Gastrocnemius medialis (tissue), 4 donors: ENCODE results near the gene CD37. TPM values are rescaled to one million over a fixed set of nuclear protein-coding genes. Genes with fewer than 3 reads are reported as not detected.

Source experiments
- ATAC-seq, 2 donors: fragments of 150-250 bp; one replicate each; pipeline ENCODE4 v1.9.1; 2016
- DNase-seq, 2 donors: peaks; one replicate each; pipeline ENCODE4 v3.0.0-alpha.2; 2019
- H3K27ac ChIP-seq, 4 donors: fragments of 200-600 bp; sonication (generic); 1 replicate in 1 of 4; 2 replicates in 3 of 4; pipeline ENCODE4 v1.5.1; 2016 to 2018; ENCODE audit warnings: mild to moderate bottlenecking in 2 of 4, moderate library complexity in 1 of 4
- H3K27me3 ChIP-seq, 3 donors: fragments of 200-600 bp; sonication (generic) in 2 of 3; 1 replicate in 1 of 3; 2 replicates in 2 of 3; pipeline versions ENCODE4 v1.5.1 to v1.6.0; 2016 to 2019; ENCODE audit warnings: mild to moderate bottlenecking in 1 of 3, moderate library complexity in 1 of 3
- H3K36me3 ChIP-seq, 2 donors: fragments of 200-600 bp; sonication (generic) in 1 of 2; one replicate each; pipeline ENCODE4 v1.5.1; 2017 to 2018
- H3K4me1 ChIP-seq, 2 donors: fragments of 200-600 bp; sonication (generic) in 1 of 2; one replicate each; pipeline ENCODE4 v1.5.1; 2016 to 2017; ENCODE audit warnings: mild to moderate bottlenecking in 2 of 2
- H3K4me3 ChIP-seq, 4 donors: fragments of 200-600 bp; sonication (generic) in 3 of 4; 1 replicate in 1 of 4; 2 replicates in 3 of 4; pipeline ENCODE4 v1.5.1; 2016 to 2019; ENCODE audit warnings: mild to moderate bottlenecking in 2 of 4
- H3K9me3 ChIP-seq, 3 donors: fragments of 200-600 bp; sonication (generic) in 2 of 3; 1 replicate in 1 of 3; 2 replicates in 2 of 3; pipeline ENCODE4 v1.5.1; 2016 to 2019
- CTCF ChIP-seq, 5 experiments: fragments of 450-650 bp in 3 of 5; fragments of 200-600 bp in 2 of 5; sonication (generic) in 2 of 5; IDR thresholded peaks in 4 of 5; conservative IDR thresholded peaks in 1 of 5; 1 replicate in 4 of 5; 2 replicates in 1 of 5; pipeline ENCODE4 v1.5.1; 2016 to 2019; ENCODE audit warnings: antibody characterized with exemption in 5 of 5, mild to moderate bottlenecking in 3 of 5, moderate library complexity in 3 of 5
- POLR2A ChIP-seq, 2 donors: fragments of 450-650 bp; IDR thresholded peaks; one replicate each; pipeline ENCODE4 v1.6.1; 2017; ENCODE audit warnings: antibody characterized with exemption in 2 of 2, mild to moderate bottlenecking in 2 of 2, moderate library complexity in 2 of 2
- in situ Hi-C, 4 donors: fragments of 200-750 bp; cut with MboI; loops; one replicate each; pipeline versions ENCODE4 v1.15.0 to v1.8.0; 2017; ENCODE audit warnings: low sequenced_read_pairs in 4 of 4
- intact Hi-C: fragments of 100-400 bp; cut with DNase I; formaldehyde crosslinking; loops from one replicate; pipeline ENCODE4 v1.15.1; 2023; ENCODE audit warnings: low total_unique reads
- total RNA-seq, 4 donors: library from RNA; depleted of rRNA; stranded (reverse); fragments of >200 nt; gene quantifications; one replicate each; pipeline versions ENCODE4 v1.1.0 to v1.2.3, GENCODE V29; 2016

Gene CD37
- total RNA-seq, 4 donors from 2014 or later: 1.6 to 8.5 (median 2.3) TPM

- intact Hi-C loops: loop anchor here (2.0 kb wide), 1 partner anchor 81 kb away; no protein-coding TSS in a partner anchor
- ATAC-seq: peak; percentile 16 to 39
- no peaks in the 10 kb centered on the region for H3K9me3 ChIP-seq
- H3K27me3 ChIP-seq: peaks cover 5 to 31% (median 27%) of the 10 kb centered on the region in 3 donors
- in situ Hi-C loops: no loop called here
- no peak for TF ChIP-seq CTCF (IDR thresholded peaks at IDR 0.05 in 4 of 5, conservative IDR thresholded peaks at IDR 0.05 in 1 of 5)
- peak; percentile 23 to 53 for TF ChIP-seq POLR2A (IDR thresholded peaks at IDR 0.05)
- H3K4me1 ChIP-seq: peaks cover 0 to 14% of the 10 kb centered on the region in 2 donors
- peak overlapping the region; percentile 82 to 91 (median 84) for H3K27ac ChIP-seq
- DNase-seq: peak; percentile 45 to 51
- no peaks in the 10 kb centered on the region for H3K36me3 ChIP-seq
- peak overlapping the region; percentile 68 to 72 (median 68) for H3K4me3 ChIP-seq
These were observed 26.3 kb downstream of the CD37 start for GRCh38 chr19:49361438-49362047.

GRCh38 chr19:49362048-49362928 is 27.1 kb downstream of the CD37 start, which contains the start of gene TEAD2:
Gene TEAD2, minus strand, starts transcription at chr19:49362416. Its CDS starts 2,341 bp downstream, at chr19:49360075.
- H3K4me3 ChIP-seq: peak within 1 kb of the TSS; percentile 68 to 72 (median 68)
- H3K27ac ChIP-seq: peak within 1 kb of the TSS; percentile 82 to 91 (median 84)
- ATAC-seq (peak; percentile 37 to 40), DNase-seq (peak; percentile 34 to 39)
- intact Hi-C loops (loop anchor here (2.0 kb wide), 1 partner anchor 81 kb away; no protein-coding TSS in a partner anchor), in situ Hi-C loops (no loop called here)
- no peaks in the 10 kb centered on the region for H3K36me3 ChIP-seq
- no peaks in the 10 kb centered on the region for H3K9me3 ChIP-seq
- H3K27me3 ChIP-seq: peaks cover 5 to 31% (median 27%) of the 10 kb centered on the region in 3 donors
- peaks cover 0 to 14% of the 10 kb centered on the region in 2 donors for H3K4me1 ChIP-seq
- peak in 1 of 2 donors; percentile 26 for TF ChIP-seq POLR2A (IDR thresholded peaks at IDR 0.05)
- TF ChIP-seq CTCF (IDR thresholded peaks at IDR 0.05 in 4 of 5, conservative IDR thresholded peaks at IDR 0.05 in 1 of 5): no peak

DNA sequence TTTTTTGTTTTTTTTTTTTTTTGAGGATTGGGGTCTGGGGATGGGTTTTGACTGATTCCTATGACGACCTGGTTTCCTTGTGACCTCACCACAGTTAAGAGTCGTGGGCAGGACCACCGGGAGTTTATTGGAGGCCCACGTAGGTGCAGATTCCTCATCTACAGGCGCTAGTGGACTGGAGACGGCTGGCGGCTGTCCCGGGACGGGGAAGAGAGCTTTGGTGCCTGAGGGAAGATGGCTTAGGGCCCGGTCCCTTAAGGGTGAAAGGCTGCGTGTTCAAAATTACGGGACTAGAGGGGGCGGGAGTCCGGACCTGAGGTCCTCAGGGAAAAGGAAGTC is 27.7 kb downstream of the CD37 start:
- DNase-seq: peak in 1 of 2 donors; percentile 23
- H3K27me3 ChIP-seq: peaks cover 5 to 31% (median 27%) of the 10 kb centered on the region in 3 donors
- peaks cover 0 to 14% of the 10 kb centered on the region in 2 donors for H3K4me1 ChIP-seq
- H3K27ac ChIP-seq: peak overlapping the region; percentile 82 to 91 (median 84)
- TF ChIP-seq CTCF (IDR thresholded peaks at IDR 0.05 in 4 of 5, conservative IDR thresholded peaks at IDR 0.05 in 1 of 5) (no peak), POLR2A (IDR thresholded peaks at IDR 0.05) (no peak)
- intact Hi-C loops (loop anchor here (2.0 kb wide), 1 partner anchor 80 kb away; no protein-coding TSS in a partner anchor), in situ Hi-C loops (no loop called here)
- peak; percentile 1 to 19 for ATAC-seq
- no peaks in the 10 kb centered on the region for H3K36me3 ChIP-seq
- no peaks in the 10 kb centered on the region for H3K9me3 ChIP-seq
- peak overlapping the region; percentile 68 to 72 (median 68) for H3K4me3 ChIP-seq

GRCh38 chr19:49363268-49364082 is 28.3 kb downstream of the CD37 start, which contains the start of gene DKKL1:
Gene DKKL1, plus strand, starts transcription at chr19:49363877. Its CDS starts 122 bp downstream, at chr19:49363999.
- Histone ChIP-seq H3K27me3 (peaks cover 5 to 31% (median 27%) of the 10 kb centered on the region in 3 donors), H3K9me3 (no peaks in the 10 kb centered on the region), H3K4me3 (peak within 1 kb of the TSS; percentile 68 to 72 (median 68)), H3K4me1 (peaks cover 0 to 14% of the 10 kb centered on the region in 2 donors), H3K27ac (peak within 1 kb of the TSS; percentile 82 to 91 (median 84)), H3K36me3 (no peaks in the 10 kb centered on the region)
- ATAC-seq (peak; percentile 84 to 91), DNase-seq (peak; percentile 94 to 95)
- intact Hi-C loops (loop anchor here (2.0 kb wide), 1 partner anchor 79 kb away; no protein-coding TSS in a partner anchor), in situ Hi-C loops (no loop called here)
- peak; percentile 55 to 80 for TF ChIP-seq POLR2A (IDR thresholded peaks at IDR 0.05)
- no peak for TF ChIP-seq CTCF (IDR thresholded peaks at IDR 0.05 in 4 of 5, conservative IDR thresholded peaks at IDR 0.05 in 1 of 5)
